SJCRH30 (cell line): ENCODE data around the gene MIXL1. TPM values are rescaled to one million over a fixed set of nuclear protein-coding genes. Genes with fewer than 3 reads are reported as not detected.
A peak's percentile ranks its signal among the peaks of the same experiment; 100 is the strongest.
"Not testable (repeated sequence)": the region's sequence is repeated elsewhere in the genome, so short reads cannot be mapped to it uniquely, and the experiment has no call there.

Experiments used
- DNase-seq, 2 experiments: peaks; one replicate each; pipeline ENCODE4 v3.0.0-alpha.2; 2015 to 2020
- H3K27ac ChIP-seq: fragments of 250-450 bp; sonication (Bioruptor Pico); 2 replicates; pipeline ENCODE4 v1.5.1; 2020; ENCODE audit warnings: mild to moderate bottlenecking, moderate library complexity
- H3K27me3 ChIP-seq: fragments of 250-450 bp; sonication (Bioruptor Pico); 2 replicates; pipeline ENCODE4 v1.5.1; 2020; ENCODE audit warnings: mild to moderate bottlenecking, moderate library complexity
- H3K36me3 ChIP-seq: fragments of 250-450 bp; sonication (Bioruptor Pico); 2 replicates; pipeline ENCODE4 v1.5.1; 2020; ENCODE audit warnings: mild to moderate bottlenecking, moderate library complexity
- H3K4me1 ChIP-seq: fragments of 250-450 bp; sonication (Bioruptor Pico); 2 replicates; pipeline ENCODE4 v1.5.1; 2020; ENCODE audit warnings: mild to moderate bottlenecking, moderate library complexity
- H3K4me3 ChIP-seq: fragments of 250-450 bp; sonication (Bioruptor Pico); 2 replicates; pipeline ENCODE4 v1.5.1; 2020; ENCODE audit warnings: mild to moderate bottlenecking, moderate library complexity
- H3K9me3 ChIP-seq: fragments of 250-450 bp; sonication (Bioruptor Pico); replicated peaks from 2 replicates; pipeline ENCODE4 v1.5.1; 2020; ENCODE audit warnings: mild to moderate bottlenecking, moderate library complexity
- total RNA-seq: library from RNA; depleted of rRNA; stranded (reverse); fragments of >200 nt; shearing (Covaris generic); gene quantifications from 2 replicates; pipeline ENCODE4 v1.2.3, GENCODE V29; 2014

Gene MIXL1
- total RNA-seq, 1 experiment from 2014 or later, result not detected

DNA sequence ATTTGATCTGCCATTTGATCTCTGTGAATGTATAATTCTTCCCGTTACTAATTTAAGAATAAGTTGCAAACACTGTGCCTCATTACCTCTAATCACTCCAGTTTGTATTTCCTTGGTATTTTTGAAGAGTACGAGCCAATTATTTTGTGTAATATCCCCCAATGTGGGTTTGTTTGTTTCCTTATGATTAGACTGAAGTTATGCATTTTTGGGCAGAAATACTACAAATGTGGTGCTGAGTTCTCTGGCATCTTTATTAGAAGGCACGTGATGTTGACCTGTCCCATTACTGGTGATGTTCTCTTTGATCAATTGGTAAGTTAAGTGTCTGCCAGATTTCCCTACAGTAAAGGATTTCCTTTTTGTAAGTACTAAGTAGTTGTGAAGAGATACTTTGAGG lies 10.3 kb downstream of the MIXL1 start:
- Histone ChIP-seq H3K27me3 (no peaks in the 10 kb centered on the region), H3K4me1 (no peaks in the 10 kb centered on the region), H3K27ac (no peak overlapping the region), H3K36me3 (peaks cover 53% of the 10 kb centered on the region), H3K4me3 (no peak overlapping the region), H3K9me3 (no peaks in the 10 kb centered on the region)
- DNase-seq, result no peak

DNA sequence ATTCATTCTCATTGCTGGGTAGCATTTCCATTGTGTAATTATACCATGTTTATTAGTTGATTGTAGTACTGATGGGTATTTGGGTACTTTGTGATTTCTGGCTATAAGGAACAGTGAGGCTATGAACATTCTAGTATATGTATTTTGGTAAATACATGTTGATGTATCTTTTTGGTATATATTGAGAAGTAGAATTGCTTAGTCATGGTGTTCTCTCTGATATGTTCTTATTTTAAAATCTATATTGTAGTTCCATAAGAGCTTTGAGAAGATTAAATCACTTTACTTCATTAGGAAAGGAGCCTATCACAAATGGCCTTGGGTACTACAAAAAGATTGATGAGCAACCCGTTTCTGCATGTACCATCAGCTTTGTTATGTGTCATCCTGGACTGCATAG lies 13.4 kb downstream of the MIXL1 start:
- H3K4me1 ChIP-seq, result no peaks in the 10 kb centered on the region
- H3K27me3 ChIP-seq, result no peaks in the 10 kb centered on the region
- no peak overlapping the region for H3K4me3 ChIP-seq
- H3K27ac ChIP-seq, result no peak overlapping the region
- no peaks in the 10 kb centered on the region for H3K9me3 ChIP-seq
- no peak for DNase-seq
- peaks cover 48% of the 10 kb centered on the region for H3K36me3 ChIP-seq

- Histone ChIP-seq H3K4me1 (no peaks in the 10 kb centered on the region), H3K27me3 (no peaks in the 10 kb centered on the region), H3K9me3 (no peaks in the 10 kb centered on the region), H3K4me3 (no peak overlapping the region), H3K27ac (no peak overlapping the region), H3K36me3 (peaks cover 44% of the 10 kb centered on the region)
- DNase-seq, result no peak
These were observed 16.0 kb downstream of the MIXL1 start for GRCh38 chr1:226239421-226239820.

GRCh38 chr1:226248091-226248490 lies 24.6 kb downstream of the MIXL1 start:
- Histone ChIP-seq H3K27me3 (no peaks in the 10 kb centered on the region), H3K27ac (no peak overlapping the region), H3K36me3 (peaks cover 57% of the 10 kb centered on the region), H3K9me3 (no peaks in the 10 kb centered on the region), H3K4me1 (no peaks in the 10 kb centered on the region), H3K4me3 (no peak overlapping the region)
- no peak for DNase-seq

GRCh38 chr1:226248796-226249195 lies 25.3 kb downstream of the MIXL1 start:
- H3K9me3 ChIP-seq, result no peaks in the 10 kb centered on the region
- H3K36me3 ChIP-seq, result peaks cover 63% of the 10 kb centered on the region
- no peak overlapping the region for H3K27ac ChIP-seq
- H3K4me1 ChIP-seq, result no peaks in the 10 kb centered on the region
- no peak overlapping the region for H3K4me3 ChIP-seq
- no peak for DNase-seq
- H3K27me3 ChIP-seq, result no peaks in the 10 kb centered on the region

DNA sequence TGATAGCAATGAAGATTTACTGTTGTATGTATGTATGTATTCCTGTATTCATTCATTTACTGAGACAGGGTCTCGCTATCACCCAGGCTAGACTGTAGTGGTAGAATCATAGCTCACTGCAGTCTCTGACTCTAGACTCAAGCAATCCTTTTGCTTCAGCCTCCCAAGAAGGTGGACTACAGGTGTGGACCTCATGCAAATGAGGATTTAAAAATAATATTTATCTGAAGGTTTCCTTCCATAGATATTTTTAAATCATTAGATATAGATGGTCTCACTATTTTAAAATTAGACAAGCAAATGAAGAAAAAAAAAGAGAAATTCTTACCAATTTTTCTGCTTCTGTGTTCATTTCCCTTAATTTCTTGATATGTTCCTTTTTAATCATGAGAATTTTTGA lies 27.0 kb downstream of the MIXL1 start:
- peaks cover 53% of the 10 kb centered on the region for H3K36me3 ChIP-seq
- H3K27me3 ChIP-seq, result no peaks in the 10 kb centered on the region
- no peak overlapping the region for H3K27ac ChIP-seq
- H3K4me1 ChIP-seq, result no peaks in the 10 kb centered on the region
- no peak for DNase-seq
- H3K4me3 ChIP-seq, result no peak overlapping the region
- no peaks in the 10 kb centered on the region for H3K9me3 ChIP-seq

- not testable (repeated sequence) for DNase-seq, H3K4me1 ChIP-seq, H3K9me3 ChIP-seq, H3K27ac ChIP-seq, H3K27me3 ChIP-seq, H3K4me3 ChIP-seq
- H3K36me3 ChIP-seq, result peaks cover 46% of the 10 kb centered on the region
These were observed 29.4 kb downstream of the MIXL1 start for GRCh38 chr1:226252841-226253240.

GRCh38 chr1:226253933-226254332 lies 30.5 kb downstream of the MIXL1 start:
- no peaks in the 10 kb centered on the region for H3K4me1 ChIP-seq
- H3K9me3 ChIP-seq, result no peaks in the 10 kb centered on the region
- no peak overlapping the region for H3K27ac ChIP-seq
- no peaks in the 10 kb centered on the region for H3K27me3 ChIP-seq
- H3K4me3 ChIP-seq, result no peak overlapping the region
- DNase-seq, result no peak
- peaks cover 40% of the 10 kb centered on the region for H3K36me3 ChIP-seq

GRCh38 chr1:226255380-226255779 lies 31.9 kb downstream of the MIXL1 start:
- DNase-seq, result no peak
- peaks cover 43% of the 10 kb centered on the region for H3K36me3 ChIP-seq

GRCh38 chr1:226261818-226262217 lies 38.4 kb downstream of the MIXL1 start:
- Histone ChIP-seq H3K4me1 (no peaks in the 10 kb centered on the region), H3K27me3 (no peaks in the 10 kb centered on the region), H3K27ac (no peak overlapping the region), H3K4me3 (no peak overlapping the region), H3K9me3 (peaks cover 13% of the 10 kb centered on the region; the same call in 1 of the 2 replicates), H3K36me3 (peaks cover 69% of the 10 kb centered on the region)
- DNase-seq, result no peak

More at GRCh38 chr1:226255380-226255779, 31.9 kb downstream of the MIXL1 start:
- peaks cover 13% of the 10 kb centered on the region; the same call in 1 of the 2 replicates for H3K9me3 ChIP-seq
- no peaks in the 10 kb centered on the region for H3K4me1 ChIP-seq
- no peaks in the 10 kb centered on the region for H3K27me3 ChIP-seq
- H3K27ac ChIP-seq, result no peak overlapping the region
- H3K4me3 ChIP-seq, result no peak overlapping the region

DNA sequence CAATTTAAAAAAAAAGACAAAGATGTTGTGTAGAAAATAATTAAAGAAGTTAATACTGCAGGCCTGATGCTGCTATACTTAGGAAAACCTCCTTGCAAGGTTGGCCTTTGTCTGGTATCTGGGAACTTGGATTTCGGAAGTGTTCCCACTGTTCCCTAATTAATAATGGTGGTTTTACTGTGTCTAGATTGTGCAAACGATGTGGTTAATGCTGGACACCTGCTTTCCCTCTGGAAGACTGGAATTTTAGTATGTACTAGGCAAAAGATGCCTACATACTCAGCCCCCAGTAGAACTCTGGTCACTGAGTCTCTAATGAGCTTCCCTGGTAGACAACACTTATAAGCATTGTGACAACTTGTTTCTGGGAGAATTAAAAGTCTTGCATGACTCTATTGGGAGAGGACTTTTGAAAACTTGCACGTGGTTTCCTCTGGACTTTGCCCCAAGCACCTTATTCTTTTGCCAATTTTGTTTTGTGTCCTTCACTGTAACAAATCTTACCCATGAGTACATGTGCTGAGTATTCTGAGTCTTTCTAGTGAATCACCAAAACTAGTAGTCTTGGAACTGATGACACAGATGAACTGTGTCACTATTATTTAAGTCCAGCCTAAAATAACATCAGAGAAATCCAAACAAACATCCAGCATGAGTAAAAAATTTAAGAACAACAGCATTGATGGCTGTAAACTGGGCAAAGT lies 45.1 kb downstream of the MIXL1 start:
- no peaks in the 10 kb centered on the region for H3K27me3 ChIP-seq
- peaks cover 49% of the 10 kb centered on the region for H3K4me1 ChIP-seq
- no peak overlapping the region for H3K4me3 ChIP-seq
- H3K27ac ChIP-seq, result peak overlapping the region; percentile 26
- H3K9me3 ChIP-seq, result no peaks in the 10 kb centered on the region
- peaks cover 62% of the 10 kb centered on the region for H3K36me3 ChIP-seq
- DNase-seq, result peak; percentile 24 to 51

- DNase-seq, result peak; percentile 90 to 91
- not testable (repeated sequence) for H3K27me3 ChIP-seq, H3K9me3 ChIP-seq, H3K4me3 ChIP-seq
- Histone ChIP-seq H3K36me3 (peaks cover 60% of the 10 kb centered on the region), H3K4me1 (peaks cover 52% of the 10 kb centered on the region), H3K27ac (peak overlapping the region; percentile 96)
These were observed 48.9 kb downstream of the MIXL1 start for GRCh38 chr1:226272233-226272902.

GRCh38 chr1:226274138-226274537 lies 50.7 kb downstream of the MIXL1 start:
- Histone ChIP-seq H3K4me1 (peaks cover 35% of the 10 kb centered on the region), H3K9me3 (no peaks in the 10 kb centered on the region), H3K27ac (peak overlapping the region; percentile 96; the same call in 1 of the 2 replicates), H3K36me3 (peaks cover 57% of the 10 kb centered on the region), H3K4me3 (no peak overlapping the region), H3K27me3 (no peaks in the 10 kb centered on the region)
- DNase-seq, result peak in 1 of 2 experiments; percentile 12

DNA sequence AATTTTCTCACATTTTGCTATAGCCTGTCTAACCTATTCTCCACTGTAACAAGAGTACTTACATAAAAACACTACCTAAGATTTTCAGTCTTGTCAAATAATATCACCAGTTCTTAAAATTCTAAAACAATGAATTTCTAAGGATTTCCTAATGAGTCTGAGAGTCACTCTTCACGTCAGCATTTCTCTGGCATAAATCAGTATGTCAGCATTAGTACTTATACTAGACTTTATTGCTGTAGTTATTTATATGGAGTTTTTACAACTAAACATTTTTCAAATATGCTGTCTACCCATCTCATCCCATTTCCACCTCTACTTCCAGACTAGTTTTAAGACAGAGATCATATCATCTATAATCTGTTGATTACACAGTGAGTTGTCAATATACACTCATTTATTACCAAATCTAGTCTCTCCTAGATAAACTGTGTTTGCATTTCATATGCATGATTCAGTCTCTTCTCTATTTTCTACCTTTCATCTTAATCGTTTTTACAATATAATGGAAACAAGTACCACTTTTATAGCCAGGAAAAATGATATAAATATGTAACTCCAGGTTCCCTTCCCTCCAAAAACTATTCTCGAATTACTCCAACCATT lies 52.7 kb downstream of the MIXL1 start:
- H3K4me1 ChIP-seq, result peaks cover 24% of the 10 kb centered on the region
- H3K9me3 ChIP-seq, result no peaks in the 10 kb centered on the region
- no peak for DNase-seq
- H3K27me3 ChIP-seq, result no peaks in the 10 kb centered on the region
- H3K36me3 ChIP-seq, result peaks cover 45% of the 10 kb centered on the region
- no peak overlapping the region for H3K4me3 ChIP-seq
- H3K27ac ChIP-seq, result no peak overlapping the region
